CD4-positive, alpha-beta T cell treated with Interleukin-12 subunit alpha and Interleukin-12 subunit beta, for 1 hour (primary cell): ENCODE measurements around the gene KRCC1.
"Not testable (repeated sequence)": the region's sequence is repeated elsewhere in the genome, so short reads cannot be mapped to it uniquely, and the experiment has no call there.

Experiments
- DNase-seq: peaks from one replicate; pipeline ENCODE4 v3.0.0-alpha.2; 2020

KRCC1 gene

DNA sequence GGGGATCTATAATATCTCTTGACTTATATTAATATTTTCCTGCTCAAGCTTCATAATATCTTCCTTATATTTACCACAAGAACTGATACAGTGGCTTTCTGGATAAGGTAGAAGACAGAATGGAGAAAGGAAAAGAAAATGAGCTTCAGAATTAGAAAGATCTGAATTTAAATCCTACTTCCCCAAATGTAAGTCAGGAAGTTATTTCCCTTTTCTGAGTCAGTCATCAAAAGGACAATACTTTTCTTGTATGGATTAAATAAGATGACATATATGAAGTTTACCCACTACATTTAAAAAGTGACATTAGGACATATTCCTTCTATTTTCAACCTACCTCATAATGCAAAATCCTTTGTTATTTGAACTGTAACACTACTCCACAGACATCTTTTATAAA lies 19.0 kb downstream of the KRCC1 start:
- no peak for DNase-seq

DNA sequence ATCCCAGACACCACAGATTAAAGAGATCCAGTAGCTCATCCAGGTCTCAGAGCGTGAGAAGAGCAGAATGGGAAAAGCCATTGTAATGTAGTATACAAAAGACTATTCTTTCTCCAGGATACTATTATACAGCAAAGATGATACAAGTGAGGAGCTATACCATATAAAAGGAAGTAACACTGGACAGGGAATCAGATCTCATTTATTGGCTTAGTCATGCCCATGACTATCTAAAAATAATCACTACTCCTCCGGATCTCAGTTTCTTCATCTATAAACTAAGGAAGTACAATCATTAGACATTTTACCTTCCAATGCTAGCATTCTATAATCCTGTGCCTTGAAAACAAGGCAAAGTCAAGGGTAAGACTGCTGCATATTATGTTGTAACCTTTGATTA lies 19.4 kb downstream of the KRCC1 start:
- no peak for DNase-seq

DNA sequence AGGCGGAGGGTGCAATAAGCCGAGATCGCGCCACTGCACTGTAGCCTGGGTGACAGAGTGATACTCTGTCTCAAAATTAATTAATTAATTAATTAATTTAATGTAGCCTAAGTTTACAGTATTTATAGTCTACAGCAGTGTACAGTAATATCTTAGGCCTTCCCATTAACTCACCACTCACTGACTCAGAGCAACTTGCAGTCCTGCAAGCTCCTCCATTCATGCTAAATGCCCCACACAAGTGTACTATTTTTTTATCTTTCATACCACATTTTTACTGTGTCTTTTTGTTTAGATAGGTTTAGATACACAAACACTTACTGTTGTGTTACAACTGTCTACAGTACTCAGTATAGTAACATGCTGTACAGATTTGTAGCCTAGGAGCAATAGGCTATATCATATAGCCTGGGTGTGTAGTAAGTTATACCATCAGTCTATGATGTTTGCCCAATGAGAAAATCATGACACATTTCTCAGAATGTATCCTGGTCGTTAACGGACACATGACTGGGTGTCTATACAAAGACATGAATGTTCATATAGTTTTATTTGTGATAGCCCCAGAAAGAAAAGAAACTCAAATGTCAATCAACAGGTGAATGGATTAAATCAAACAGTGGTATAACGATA lies 23.4 kb downstream of the KRCC1 start:
- DNase-seq = no peak

DNA sequence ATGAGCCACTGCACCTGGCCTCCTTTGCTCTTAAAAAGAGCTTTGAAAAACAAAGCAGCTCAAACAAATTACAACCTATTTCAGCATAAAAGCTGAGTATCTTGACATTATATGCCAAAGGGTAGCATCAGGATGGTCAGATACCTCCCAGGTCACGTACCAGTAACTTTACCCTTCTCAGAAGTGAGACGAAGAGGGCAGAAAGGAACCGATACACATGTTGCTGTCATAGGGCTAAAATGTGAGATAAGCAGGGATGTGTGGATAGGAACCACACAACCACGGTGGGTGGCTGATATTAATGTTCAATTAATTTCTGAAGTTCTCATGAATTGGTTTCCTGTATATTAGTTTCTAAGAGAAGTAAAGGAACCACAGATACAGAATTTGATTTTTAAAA lies 26.7 kb downstream of the KRCC1 start:
- no peak for DNase-seq

DNA sequence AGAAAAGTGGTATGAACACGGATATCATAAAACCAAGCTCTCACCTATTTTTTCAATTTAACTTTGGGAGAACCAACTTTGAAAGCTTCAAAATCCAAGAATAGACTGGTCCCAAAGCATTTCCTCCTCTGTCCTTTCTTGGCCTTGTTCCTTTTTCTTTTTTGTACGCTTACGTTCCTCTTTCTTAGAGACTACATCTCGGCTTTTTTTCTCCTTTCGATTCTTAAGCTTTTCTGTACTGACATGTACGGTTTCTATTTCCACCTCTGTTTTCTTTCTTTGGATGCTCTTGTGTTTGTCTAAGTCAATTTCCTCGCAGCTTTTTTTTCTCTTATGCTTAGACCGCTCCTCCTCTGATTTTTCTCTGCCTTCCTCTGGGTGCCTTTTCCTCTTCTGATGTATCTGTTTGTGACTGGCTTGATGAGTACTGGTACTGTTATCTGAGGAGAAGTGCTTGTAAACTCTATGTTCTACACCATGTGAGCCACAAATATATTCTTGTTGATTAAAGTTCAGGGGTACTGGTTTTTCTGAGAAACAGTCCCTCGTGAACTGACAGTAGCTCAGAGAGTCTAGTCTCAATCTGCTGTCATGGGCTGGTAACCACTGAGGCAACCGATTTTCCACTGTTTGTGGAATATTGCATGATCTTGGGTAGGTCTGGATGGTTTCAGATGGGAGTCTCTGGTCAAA lies 27.7 kb downstream of the KRCC1 start:
- no peak for DNase-seq

DNA sequence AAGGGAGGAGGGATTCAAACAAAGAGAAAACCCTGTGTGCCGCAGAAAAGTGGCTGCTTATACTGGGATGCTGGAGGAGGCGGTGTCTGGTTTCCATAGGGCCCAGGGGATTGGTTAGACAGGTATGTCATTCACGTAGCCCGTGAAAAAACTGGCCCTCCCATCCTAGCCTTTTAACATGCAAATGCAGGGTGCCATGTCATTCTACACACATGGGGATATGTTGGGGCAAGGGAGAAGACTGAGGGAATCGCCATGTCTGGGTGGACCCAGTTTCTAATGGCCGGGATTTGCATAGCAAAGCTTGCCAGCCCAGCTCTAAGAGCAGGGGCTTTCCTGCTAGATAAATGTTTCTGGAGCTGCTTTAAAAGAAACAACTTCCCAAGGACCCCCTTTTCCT lies 31.1 kb downstream of the KRCC1 start:
- no peak for DNase-seq

DNA sequence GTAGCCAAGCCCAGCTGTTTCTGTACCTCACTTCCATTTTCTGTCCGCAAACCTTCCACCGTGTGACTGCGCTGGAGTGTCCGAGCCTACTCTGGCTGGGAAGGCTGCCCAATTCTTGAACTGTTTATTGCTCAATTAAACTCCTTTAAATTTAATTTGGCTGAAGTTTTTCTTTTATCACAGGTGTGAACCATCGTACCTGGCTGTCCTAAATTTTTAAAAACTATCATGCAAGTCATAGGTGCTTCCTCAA lies 33.0 kb downstream of the KRCC1 start:
- DNase-seq = no peak

DNA sequence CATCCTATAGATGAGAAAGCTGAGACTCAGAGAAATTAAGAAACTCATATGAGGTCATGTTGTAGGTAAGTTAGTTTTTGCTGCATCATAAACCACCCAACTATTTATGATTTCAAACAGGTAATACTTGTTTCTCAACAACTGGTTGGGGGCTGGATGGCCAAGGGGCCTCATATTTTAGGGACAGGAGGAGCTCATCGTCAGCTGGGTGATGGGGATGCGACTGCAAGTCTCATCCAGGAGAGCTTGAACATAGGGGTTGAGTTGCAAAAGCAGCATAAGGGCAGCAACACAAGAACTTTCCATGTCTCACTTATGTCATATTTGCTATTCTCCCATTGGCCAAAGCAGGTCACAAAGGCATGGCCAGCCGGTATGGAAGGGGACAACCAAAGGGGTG lies 35.6 kb downstream of the KRCC1 start:
- no peak for DNase-seq

DNA sequence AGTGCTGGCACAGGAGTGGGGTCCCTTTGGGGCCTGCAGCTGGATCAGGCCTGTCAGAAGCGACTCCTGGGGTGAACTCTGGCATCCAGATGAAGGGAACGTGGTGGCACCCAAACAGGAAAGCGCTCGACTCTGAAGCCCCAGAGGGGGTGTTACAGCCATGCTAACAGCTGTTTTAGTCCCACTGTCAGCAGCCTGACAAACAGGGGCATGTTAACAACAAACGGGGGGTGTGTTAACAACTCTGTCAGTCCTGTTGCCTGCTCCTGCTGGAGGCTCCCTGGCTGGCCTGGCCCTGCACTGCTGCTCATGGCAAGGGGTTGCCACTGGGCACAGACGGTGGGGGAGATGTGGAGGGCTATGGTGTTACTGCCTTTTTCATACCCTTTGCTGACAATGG lies 36.7 kb downstream of the KRCC1 start:
- no peak for DNase-seq

DNA sequence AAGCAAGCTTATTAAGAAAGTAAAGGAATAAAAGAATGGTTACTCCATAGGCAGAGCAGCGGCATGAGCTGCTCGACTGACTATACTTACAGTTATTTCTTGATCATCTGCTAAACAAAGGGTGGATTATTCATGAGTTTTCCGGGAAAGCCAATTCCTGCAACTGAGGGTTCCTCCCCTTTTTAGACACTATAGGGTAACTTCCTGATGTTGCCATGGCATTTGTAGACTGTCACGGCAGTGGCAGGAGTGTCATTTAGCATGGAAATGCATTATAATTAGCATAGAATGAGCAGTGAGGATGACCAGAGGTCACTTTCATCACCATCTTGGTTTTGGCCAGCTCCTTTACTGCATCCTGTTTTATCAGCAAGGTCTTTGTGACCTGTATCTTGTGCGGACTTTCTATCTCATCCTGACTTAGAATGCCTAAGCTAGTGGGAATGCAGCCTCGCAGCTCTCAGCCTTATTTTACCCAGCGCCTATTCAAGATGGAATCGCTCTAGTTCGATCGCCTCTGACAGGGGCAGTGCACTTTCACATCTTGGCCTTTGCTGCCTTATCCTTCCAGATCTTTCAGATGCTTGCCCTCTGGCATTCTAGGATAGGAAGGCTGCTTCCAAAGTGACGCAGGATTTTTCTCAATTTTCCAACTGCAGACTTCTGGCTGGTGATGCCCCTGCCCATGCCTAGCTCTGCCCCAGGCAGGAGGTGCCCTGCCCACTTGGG lies 37.3 kb downstream of the KRCC1 start:
- DNase-seq = not testable (repeated sequence)

DNA sequence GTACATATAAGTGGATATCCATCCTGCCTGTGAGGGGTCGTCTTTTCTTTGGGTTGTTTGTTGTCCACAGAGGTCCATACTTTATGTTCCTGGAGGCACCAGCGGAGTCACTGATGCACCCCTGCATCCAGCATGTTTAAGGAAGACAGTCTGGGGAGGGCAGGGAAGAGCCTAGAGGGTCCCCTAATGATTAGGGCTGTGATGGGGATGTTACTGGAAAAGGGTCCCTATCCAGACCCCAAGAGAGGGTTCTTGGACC lies 37.9 kb downstream of the KRCC1 start:
- not testable (repeated sequence) for DNase-seq

DNA sequence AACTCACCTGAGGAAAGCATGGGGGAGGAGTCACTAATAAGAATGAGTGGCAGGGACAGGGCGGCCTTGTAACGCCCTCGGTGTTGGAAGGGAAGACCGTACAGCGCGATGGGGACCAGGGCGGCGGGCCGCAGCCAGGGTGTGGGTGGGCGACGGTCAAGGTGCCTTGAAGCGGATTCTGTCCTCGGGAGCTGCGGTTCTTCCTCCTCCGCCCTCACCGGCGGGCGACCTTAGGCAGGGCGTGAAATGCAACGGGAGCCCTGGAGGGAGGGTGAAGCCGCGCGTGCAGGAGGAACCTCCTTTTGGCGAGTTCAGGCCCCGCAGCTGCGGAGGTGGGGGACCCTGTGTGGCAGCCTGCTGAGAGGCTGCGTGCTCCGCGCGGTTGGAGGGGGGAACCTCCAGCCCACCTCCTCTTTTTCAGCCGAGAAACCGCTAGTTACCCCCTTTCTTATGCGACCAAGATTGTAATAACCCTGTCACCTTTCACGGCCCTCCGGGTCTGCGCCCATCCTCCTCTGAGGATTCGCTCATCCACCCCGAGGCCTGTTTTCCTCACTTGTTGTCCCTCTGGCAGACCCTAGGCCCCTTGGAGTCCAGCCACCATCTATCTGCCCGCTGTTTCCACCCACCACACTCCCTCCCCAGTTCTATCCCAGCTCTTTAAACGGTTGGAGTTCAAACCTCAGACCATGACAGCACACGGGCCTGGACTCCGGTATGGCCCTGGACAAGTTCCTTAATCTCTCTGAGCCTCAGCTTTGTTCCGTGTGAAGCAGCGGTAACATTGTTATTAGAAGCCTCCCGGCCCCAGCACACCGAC lies 38.4 kb downstream of the KRCC1 start:
- no peak for DNase-seq

DNA sequence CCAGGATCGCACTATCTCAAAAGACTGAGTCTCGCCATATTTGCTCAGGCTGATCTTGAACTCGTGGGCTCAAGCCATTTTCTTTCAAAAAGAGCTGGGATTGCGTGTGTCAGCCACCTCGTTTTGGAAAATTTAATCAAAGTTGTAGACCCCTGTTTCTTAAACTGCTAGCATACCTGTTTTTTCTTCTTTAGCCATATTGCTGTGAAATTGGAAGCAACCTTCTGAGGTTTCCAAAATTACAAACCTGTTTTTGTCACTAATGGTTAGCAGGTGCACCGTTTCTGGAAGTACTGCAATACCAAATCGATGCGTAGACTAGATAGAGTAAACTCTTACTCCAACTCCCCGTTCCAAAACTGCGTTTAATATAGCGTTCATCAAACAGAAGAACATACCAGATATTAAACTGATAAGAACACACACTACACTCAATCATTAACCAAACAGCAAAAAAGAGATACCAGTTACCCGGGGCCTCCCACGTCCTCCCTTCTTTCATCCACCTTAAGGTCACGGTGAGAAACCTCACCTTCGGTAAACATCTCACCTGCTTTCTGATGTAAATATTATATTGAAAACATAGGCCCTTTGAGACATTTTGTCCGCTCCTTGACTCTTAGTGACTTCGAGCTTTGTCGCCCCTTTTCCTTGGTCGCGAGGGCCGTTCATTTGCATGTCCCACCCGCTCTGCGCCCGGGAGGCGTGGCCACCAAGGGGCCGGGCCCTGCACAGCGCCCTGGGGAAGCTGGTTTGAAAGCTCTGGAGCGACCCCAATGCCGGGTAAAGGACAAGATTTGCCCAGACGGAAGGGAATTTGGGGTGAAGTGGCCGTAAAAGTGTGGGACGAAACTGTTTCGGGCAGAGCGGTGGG lies 39.3 kb downstream of the KRCC1 start, which contains the start of gene RNU2-63P:
Gene RNU2-63P, minus strand, starts transcription at position 462 of the 874 bp plus-strand sequence.
- DNase-seq = peak; percentile 82

DNA sequence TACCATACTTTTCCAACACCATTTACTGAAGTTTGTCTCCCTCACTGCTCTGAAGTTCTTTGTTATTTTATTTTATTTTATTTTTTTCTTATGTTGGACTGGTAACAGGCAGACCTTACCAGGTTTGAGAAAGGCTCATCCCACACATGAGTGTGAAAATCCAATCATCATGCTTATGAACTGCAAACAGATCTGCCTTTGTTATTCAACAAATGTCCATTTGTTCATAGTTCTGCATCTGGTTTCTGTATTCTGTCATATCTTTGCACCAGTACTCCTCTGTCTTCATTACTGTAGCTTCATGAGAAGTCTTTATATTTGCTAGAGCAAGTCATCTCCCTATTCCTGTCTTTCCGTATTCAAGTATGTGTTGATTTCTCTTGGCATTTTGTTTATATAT lies 44.6 kb downstream of the KRCC1 start:
- no peak for DNase-seq

DNA sequence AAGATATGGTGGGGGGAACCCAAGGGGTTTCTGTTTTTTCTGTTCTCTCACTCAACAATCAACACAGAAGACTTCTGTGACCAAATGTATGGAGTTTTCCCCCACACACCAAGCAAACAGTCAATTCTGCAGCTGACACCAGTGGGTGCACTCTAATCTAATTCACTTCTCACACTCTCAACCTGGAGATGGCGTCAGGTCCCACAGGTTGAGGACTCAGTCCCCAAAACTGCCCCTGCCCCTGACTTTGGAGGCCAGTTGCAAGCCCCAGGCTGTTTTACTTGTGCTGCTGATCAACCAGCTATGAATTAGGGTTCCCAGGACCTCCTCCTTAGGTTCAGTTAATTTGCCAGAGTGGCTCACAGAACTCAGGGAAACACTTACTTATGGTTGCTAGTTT lies 45.4 kb downstream of the KRCC1 start:
- no peak for DNase-seq

DNA sequence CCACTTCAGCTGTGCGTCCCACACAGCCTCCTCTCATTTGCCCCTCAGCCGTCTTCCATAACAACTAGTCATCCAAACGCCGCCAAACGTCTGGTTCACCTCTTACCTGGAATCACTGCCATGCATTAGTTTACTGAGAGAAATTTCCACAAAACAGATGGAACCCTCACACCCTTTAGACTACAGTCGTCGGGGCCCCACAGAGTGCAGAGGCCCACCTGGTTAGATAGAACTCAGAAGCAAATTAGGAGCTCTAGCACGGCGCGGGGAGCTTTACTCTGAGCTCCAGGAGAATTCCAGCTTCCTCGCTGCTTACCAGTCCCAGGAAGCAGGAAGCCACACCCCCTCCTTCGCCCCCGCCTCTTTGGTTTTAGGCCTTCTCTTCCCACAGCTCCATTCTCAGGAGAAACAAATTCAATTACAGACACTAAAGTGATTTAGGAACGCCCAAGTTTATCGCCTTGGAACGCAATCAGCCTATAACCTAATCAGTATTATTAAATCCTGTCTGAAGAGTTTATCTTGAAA lies 48.6 kb downstream of the KRCC1 start:
- DNase-seq = no peak

DNA sequence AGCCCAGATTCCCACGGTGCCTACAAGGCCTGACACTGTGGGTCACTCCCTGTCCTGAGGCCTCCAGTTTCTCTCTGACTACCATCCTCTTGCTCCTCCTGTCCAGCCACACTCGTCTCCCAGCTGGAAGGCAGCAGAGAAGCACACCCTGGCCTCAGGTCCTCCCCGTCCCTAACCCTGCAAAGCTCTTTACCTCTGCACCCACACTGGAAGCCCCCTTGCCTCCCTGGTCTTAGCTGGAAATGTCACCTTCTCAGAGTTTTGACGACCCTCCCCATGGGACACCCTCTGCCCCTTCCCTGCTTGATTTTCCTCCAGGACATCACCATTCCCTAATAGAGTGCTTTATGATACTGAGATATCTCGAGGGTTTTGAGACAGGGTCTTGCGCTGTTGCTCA lies 49.8 kb downstream of the KRCC1 start:
- no peak for DNase-seq

DNA sequence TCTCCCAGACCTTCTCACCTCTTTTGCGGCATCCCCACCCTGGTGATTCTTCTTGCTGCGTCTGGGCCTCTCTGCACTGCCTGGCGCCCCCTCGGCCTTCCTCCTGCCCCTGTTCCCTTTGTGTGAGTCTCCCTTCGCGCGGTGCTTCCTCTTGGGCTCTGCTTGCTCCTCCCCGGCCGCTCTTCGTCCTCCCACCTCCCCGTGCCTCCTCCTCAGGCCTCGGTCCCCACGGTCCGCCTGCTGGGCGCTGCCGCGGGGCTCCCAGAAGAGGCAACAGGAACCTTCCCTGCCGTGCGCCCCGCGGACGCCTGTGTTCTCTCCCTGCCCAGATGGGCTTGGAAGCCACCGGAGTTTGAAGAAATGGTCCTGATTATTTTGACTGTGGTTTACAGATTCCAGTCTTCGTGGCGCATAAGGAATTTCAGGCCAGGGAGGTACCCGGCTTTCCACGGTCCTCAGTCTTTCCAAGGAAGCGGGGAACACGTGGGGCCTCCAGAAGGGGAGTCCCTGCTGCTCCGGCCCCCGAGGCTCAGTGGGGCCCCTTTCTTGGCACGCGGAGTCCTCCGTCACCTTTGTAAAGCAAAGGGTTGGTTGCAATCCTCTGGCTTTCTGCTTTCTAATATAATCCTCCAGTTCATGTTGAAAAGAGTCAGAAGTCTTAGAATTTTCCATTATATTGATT lies 52.4 kb downstream of the KRCC1 start:
- no peak for DNase-seq

DNA sequence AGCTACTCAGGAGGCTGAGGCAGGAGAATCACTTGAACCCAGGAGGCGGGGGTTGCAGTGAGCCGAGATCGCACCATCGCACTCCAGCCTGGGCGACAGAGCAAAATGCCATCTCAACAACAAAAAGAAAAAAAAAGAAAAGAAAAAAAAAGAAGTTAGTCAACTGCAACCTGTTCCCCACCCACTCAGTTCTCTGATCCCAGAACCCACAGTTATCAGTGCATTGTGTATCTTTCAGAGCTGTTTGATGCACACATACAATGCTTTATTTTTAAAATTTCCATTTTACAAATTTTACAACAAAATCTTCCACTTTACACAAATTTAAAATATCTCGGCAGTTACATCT lies 53.2 kb downstream of the KRCC1 start:
- DNase-seq = no peak

DNA sequence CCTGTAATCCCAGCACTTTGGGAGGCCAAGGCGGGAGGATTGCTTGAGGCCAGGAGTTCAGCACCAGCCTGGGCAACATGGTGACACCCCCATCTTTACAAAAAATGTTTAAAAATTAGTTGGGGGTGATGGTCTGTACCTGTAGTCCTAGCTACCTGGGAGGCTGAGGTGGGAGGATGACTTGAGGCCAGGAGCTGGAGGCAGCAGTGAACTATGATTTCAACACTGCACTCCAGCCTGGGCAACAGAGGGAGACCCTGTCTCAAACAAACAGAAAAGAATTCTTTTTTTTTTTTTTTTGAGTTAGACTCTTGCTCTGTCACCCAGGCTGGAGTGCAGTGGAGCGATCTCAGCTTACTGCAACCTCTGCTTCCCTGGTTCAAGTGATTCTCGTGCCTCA lies 55.1 kb downstream of the KRCC1 start:
- DNase-seq = not testable (repeated sequence)

DNA sequence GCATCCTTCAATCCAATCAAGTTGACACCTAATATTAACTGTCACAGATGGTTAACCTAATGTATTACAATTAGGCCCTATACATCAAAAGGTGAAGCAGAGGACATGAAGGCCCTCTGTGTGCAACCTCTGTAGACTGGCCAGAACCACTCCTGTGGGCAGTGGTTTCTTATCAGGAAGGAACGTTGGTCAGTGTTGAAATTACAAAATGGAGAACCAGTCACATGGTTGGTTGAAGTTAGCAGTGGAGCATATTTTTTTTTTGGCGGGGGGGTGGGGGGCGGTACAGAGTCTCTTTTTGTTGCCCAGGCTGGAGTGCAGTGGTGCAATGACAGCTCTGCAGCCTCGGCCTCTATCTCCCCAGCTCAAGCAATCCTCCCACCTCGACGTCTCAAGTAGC lies 59.0 kb downstream of the KRCC1 start:
- no peak for DNase-seq

DNA sequence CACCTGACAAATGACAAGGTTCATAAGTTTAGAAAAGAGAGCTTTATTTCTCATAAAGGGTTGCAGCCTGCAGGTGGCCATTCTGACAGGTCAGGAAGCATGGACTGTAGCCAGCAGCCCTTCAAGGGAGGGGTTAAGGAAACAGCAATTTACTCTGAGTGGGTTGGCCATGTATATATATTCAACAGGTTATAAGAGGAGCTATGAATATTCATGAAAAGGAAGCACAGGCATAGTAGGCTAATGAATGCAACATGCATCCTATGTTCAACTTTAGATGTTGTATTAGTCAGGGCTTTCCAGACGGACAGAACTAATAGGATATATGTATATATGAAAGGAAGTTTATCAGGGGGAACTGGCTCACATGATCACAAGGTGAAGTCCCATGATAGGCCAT lies 59.8 kb downstream of the KRCC1 start:
- no peak for DNase-seq
